Transverse colon (tissue), 4 donors: ENCODE data around the gene PLEKHO2. TPM values are rescaled to one million over a fixed set of nuclear protein-coding genes. Genes with fewer than 3 reads are reported as not detected.

Source experiments
- DNase-seq: peaks from one replicate; pipeline ENCODE4 v3.0.0-alpha.2; 2019
- H3K27ac ChIP-seq, 4 donors: fragments of 200-600 bp; sonication (generic); 2 replicates each; pipeline ENCODE4 v1.5.1; 2016 to 2018; ENCODE audit warnings: inconsistent platforms in 4 of 4
- H3K27me3 ChIP-seq: fragments of 200-600 bp; sonication (generic); 2 replicates; pipeline ENCODE4 v1.5.1; 2017; ENCODE audit warnings: inconsistent platforms
- H3K36me3 ChIP-seq, 4 donors: fragments of 200-600 bp; sonication (generic); 2 replicates each; pipeline ENCODE4 v1.5.1; 2017 to 2019; ENCODE audit warnings: inconsistent platforms in 4 of 4
- H3K4me1 ChIP-seq, 4 donors: fragments of 200-600 bp; sonication (generic); 2 replicates each; pipeline ENCODE4 v1.5.1; 2017 to 2020; ENCODE audit warnings: inconsistent platforms in 4 of 4
- H3K4me3 ChIP-seq, 4 donors: fragments of 200-600 bp; sonication (generic); 1 replicate in 1 of 4; 2 replicates in 3 of 4; pipeline versions ENCODE4 v1.5.1 to v1.6.1; 2017 to 2019; ENCODE audit warnings: inconsistent platforms in 4 of 4
- H3K9me3 ChIP-seq, 2 donors: fragments of 200-600 bp; sonication (generic); 2 replicates each; pipeline ENCODE4 v1.5.1; 2017 to 2019; ENCODE audit warnings: inconsistent platforms in 2 of 2
- EP300 ChIP-seq: sonication (generic); formaldehyde crosslinking; IDR thresholded peaks from one replicate; pipeline ENCODE4 v1.6.1; 2017; ENCODE audit warnings: antibody characterized with exemption, low read depth
- POLR2A ChIP-seq: fragments of 450-650 bp; IDR thresholded peaks from one replicate; pipeline ENCODE4 v1.6.1; 2016; ENCODE audit warnings: antibody characterized with exemption, mild to moderate bottlenecking, moderate library complexity
- POLR2AphosphoS5 ChIP-seq, 3 donors: sonication (generic); formaldehyde crosslinking; IDR thresholded peaks; one replicate each; pipeline ENCODE4 v1.6.1; 2016; ENCODE audit warnings: antibody characterized with exemption in 3 of 3
- WGBS, 2 donors: methylation state at CpG; one replicate each; pipeline ENCODE4 v1.1.5; 2018; ENCODE audit warnings: low coverage in 1 of 2; 5-methylcytosine and 5-hydroxymethylcytosine counted together
- in situ Hi-C, 4 donors: fragments of 200-750 bp; cut with MboI; loops; one replicate each; pipeline versions ENCODE4 v1.15.0 to v1.15.1; 2017; ENCODE audit warnings: low sequenced_read_pairs in 3 of 4, low pct_ligation_motif_present in 1 of 4, low pct_unique_long_range_greater_than_20kb in 1 of 4
- intact Hi-C: fragments of 100-400 bp; cut with DNase I; formaldehyde crosslinking; loops from one replicate; pipeline ENCODE4 v1.15.1; 2023; ENCODE audit warnings: low total_unique reads
- total RNA-seq, 4 donors: library from RNA; depleted of rRNA; stranded (reverse); fragments of >200 nt; gene quantifications; one replicate each; pipeline ENCODE4 v1.1.0, GENCODE V29; 2016
- TF ChIP-seq, protein P1 (sequence below), 5 experiments: fragments of 200-600 bp in 3 of 5; fragments of 450-650 bp in 2 of 5; sonication (generic) in 3 of 5; IDR thresholded peaks; 1 replicate in 2 of 5; 2 replicates in 3 of 5; pipeline ENCODE4 v1.5.1; 2016 to 2017; ENCODE audit warnings: antibody characterized with exemption in 5 of 5, inconsistent platforms in 3 of 5, mild to moderate bottlenecking in 2 of 5, moderate library complexity in 1 of 5

The PLEKHO2 gene
- total RNA-seq, 4 donors from 2014 or later = 4.6 to 12.3 (median 9.8) TPM

DNA sequence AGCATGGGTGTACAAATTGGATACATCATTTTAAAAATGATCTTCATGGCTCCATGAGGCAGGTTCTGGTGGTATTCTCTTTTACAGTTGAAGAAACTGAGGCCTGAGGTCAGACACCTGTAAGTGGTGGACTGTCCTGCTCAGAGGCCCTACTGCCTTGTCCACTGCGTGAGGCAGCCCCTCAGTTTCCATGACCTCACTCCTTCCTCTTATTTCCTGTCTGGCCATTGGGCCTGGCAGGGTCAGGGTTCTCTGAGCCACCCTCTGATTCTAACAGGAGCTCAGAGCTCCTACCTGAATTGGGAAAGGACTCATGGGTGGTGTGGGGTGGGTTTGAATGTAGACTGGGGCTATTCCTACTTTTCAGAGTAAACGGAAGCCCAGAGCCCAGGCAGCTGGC is 17.5 kb downstream of the PLEKHO2 start:
- in situ Hi-C loops = no loop called here
- 79% methylated on average over 2 of the region's 2 CpGs; no CpG with 5 or more reads in 1 of the 2 donors for WGBS, 2 donors

DNA sequence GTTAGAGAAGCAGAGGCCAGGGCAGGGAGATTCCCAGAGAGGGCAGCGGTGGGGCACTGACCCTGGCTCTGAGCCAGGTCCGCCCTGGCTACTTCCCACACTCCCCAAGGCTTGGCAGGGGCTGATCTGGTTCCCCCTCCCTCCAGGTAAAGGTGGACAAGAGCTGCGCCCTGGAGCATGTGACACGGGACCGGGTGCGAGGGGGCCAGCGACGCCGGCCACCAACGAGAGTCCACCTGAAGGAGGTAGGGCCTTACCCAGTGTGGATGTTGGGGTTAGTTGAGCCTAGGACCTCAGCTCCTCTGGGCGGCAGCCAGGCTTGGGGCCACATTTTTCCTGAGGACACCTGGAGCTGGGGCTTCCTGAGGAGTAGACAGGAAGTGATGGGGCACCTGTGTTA is 19.6 kb downstream of the PLEKHO2 start:
- in situ Hi-C loops (no loop called here), intact Hi-C loops (no loop called here)
- Histone ChIP-seq H3K27me3 (no peaks in the 10 kb centered on the region), H3K4me3 (no peak overlapping the region), H3K4me1 (peaks cover 19 to 40% (median 27%) of the 10 kb centered on the region in 4 donors), H3K27ac (no peak overlapping the region), H3K9me3 (no peaks in the 10 kb centered on the region), H3K36me3 (peaks cover 0 to 19% (median 0%) of the 10 kb centered on the region in 4 donors)
- 100% methylated on average over 2 of the region's 11 CpGs; no CpG with 5 or more reads in 1 of the 2 donors for WGBS, 2 donors
- TF ChIP-seq, protein P1, sequence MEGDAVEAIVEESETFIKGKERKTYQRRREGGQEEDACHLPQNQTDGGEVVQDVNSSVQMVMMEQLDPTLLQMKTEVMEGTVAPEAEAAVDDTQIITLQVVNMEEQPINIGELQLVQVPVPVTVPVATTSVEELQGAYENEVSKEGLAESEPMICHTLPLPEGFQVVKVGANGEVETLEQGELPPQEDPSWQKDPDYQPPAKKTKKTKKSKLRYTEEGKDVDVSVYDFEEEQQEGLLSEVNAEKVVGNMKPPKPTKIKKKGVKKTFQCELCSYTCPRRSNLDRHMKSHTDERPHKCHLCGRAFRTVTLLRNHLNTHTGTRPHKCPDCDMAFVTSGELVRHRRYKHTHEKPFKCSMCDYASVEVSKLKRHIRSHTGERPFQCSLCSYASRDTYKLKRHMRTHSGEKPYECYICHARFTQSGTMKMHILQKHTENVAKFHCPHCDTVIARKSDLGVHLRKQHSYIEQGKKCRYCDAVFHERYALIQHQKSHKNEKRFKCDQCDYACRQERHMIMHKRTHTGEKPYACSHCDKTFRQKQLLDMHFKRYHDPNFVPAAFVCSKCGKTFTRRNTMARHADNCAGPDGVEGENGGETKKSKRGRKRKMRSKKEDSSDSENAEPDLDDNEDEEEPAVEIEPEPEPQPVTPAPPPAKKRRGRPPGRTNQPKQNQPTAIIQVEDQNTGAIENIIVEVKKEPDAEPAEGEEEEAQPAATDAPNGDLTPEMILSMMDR (IDR thresholded peaks at IDR 0.05) = no peak
- TF ChIP-seq POLR2A (no peak), POLR2AphosphoS5 (IDR thresholded peaks at IDR 0.05) (no peak), EP300 (no peak)
- no peak for DNase-seq

More for the DNA sequence above, 17.5 kb downstream of the PLEKHO2 start:
- Histone ChIP-seq H3K4me3 (no peak overlapping the region), H3K4me1 (peaks cover 38 to 55% (median 40%) of the 10 kb centered on the region in 4 donors), H3K9me3 (no peaks in the 10 kb centered on the region), H3K36me3 (peaks cover 0 to 19% (median 0%) of the 10 kb centered on the region in 4 donors), H3K27ac (peak overlapping the region in 3 of 4 donors; percentile 8 to 23 (median 19)), H3K27me3 (no peaks in the 10 kb centered on the region)
- DNase-seq = no peak
- intact Hi-C loops = no loop called here
- TF ChIP-seq, protein P1 (IDR thresholded peaks at IDR 0.05) = no peak
- TF ChIP-seq POLR2AphosphoS5 (IDR thresholded peaks at IDR 0.05) (no peak), POLR2A (no peak), EP300 (no peak)

DNA sequence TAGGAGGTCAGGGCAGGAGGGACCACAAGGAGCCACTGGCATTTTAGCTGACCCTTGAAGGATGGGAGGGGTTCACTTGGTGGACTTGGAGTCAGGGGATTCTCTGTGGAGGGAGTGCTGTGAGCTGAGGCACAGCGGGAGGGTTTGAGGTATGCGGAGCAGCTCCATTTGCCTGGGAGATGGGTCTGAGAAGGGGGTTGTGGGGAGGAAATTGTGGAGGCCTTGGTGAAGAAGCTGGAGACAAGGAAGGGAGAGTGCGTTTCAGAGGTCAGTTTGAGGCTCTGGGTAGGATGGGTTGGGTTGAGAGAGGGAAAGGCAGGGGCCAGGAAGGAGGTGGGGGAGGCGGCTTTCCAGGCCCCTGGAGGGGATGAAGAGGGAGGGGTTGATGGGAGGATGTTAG is 20.2 kb downstream of the PLEKHO2 start:
- intact Hi-C loops = no loop called here
- no peaks in the 10 kb centered on the region for H3K27me3 ChIP-seq
- no peak overlapping the region for H3K4me3 ChIP-seq
- H3K36me3 ChIP-seq = peaks cover 0 to 19% (median 0%) of the 10 kb centered on the region in 4 donors
- TF ChIP-seq EP300 (no peak), POLR2A (no peak)
- H3K4me1 ChIP-seq = peaks cover 12 to 40% (median 23%) of the 10 kb centered on the region in 4 donors
- in situ Hi-C loops = no loop called here
- DNase-seq = no peak
- H3K27ac ChIP-seq = peak overlapping the region in 2 of 4 donors; percentile 4 to 38
- no peaks in the 10 kb centered on the region for H3K9me3 ChIP-seq
- 94 to 100% methylated on average over 2 to 4 of the region's 4 CpGs for WGBS, 2 donors

DNA sequence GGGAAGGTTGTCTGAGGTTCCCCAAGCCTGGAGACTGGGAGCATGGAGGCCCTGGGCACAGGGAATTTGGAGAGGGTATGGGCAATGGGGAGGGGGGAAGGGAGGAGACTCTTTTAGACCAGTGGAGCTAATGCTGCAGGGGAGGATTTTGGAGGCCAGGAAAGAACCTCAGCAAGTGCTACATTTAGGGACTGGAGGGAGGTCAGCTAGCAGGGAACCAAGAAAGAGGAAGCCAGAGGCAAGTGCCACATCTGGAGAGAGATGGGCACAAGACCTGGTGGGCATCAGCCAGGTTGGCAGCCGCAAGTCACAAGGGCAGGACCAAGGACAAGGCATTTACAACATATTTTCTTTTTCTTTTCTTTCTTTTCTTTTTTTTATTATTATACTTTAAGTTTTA is 20.7 kb downstream of the PLEKHO2 start:
- Histone ChIP-seq H3K27ac (peak overlapping the region in 2 of 4 donors; percentile 4 to 38), H3K36me3 (peaks cover 0 to 19% (median 0%) of the 10 kb centered on the region in 4 donors), H3K4me1 (peaks cover 8 to 38% (median 21%) of the 10 kb centered on the region in 4 donors), H3K9me3 (no peaks in the 10 kb centered on the region), H3K27me3 (no peaks in the 10 kb centered on the region), H3K4me3 (no peak overlapping the region)
- intact Hi-C loops (no loop called here), in situ Hi-C loops (no loop called here)
- DNase-seq = no peak
- TF ChIP-seq, protein P1 (IDR thresholded peaks at IDR 0.05) = no peak
- TF ChIP-seq EP300 = no peak
- no peak for TF ChIP-seq POLR2AphosphoS5 (IDR thresholded peaks at IDR 0.05)
- TF ChIP-seq POLR2A = no peak
- 91 to 96% methylated on average over 1 of the region's 1 CpG for WGBS, 2 donors

DNA sequence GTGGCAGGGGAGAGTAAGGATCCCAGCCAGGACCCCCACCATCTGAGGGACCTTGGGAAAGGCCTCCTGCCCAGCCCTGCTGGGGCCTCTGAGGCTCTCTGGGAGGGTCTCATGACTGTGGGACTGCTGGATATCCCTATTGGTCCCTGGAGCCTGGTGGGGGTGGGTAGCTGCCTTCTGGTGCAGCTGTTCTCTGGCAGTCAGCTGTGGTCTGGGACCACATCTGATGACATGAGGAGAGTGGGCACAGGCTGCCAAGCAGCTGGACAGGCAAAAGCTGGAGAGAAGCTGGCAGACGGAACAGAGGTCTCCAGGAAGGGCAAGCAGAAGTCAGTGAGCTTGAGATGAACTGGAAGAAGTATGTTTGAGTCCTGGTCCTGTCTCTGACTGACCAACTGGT is 22.4 kb downstream of the PLEKHO2 start:
- WGBS, 2 donors = 55% methylated on average over 1 of the region's 1 CpG; no CpG with 5 or more reads in 1 of the 2 donors
- in situ Hi-C loops = no loop called here
- peak overlapping the region in 3 of 4 donors; percentile 0 to 46 (median 37) for H3K27ac ChIP-seq

More for the DNA sequence above, 22.4 kb downstream of the PLEKHO2 start:
- Histone ChIP-seq H3K4me3 (no peak overlapping the region), H3K27me3 (no peaks in the 10 kb centered on the region), H3K4me1 (peaks cover 0 to 25% (median 14%) of the 10 kb centered on the region in 4 donors), H3K36me3 (peaks cover 0 to 19% (median 0%) of the 10 kb centered on the region in 4 donors), H3K9me3 (no peaks in the 10 kb centered on the region)
- no peak for DNase-seq
- intact Hi-C loops = no loop called here
- TF ChIP-seq POLR2AphosphoS5 (IDR thresholded peaks at IDR 0.05) (no peak), POLR2A (no peak), EP300 (no peak)
- TF ChIP-seq, protein P1 (IDR thresholded peaks at IDR 0.05) = no peak
